Vagina (tissue), 2 donors: ENCODE measurements around the gene AHCYL2. TPM values are rescaled to one million over a fixed set of nuclear protein-coding genes. Genes with fewer than 3 reads are reported as not detected.

Source experiments
- DNase-seq, 2 donors: peaks; one replicate each; pipeline ENCODE4 v3.0.0-alpha.2; 2017; ENCODE audit errors: extremely low spot score in 2 of 2
- H3K27ac ChIP-seq: fragments of 200-600 bp; sonication (generic); one replicate; pipeline ENCODE4 v1.5.1; 2019
- H3K27me3 ChIP-seq: fragments of 200-600 bp; sonication (generic); one replicate; pipeline ENCODE4 v1.5.1; 2019
- H3K36me3 ChIP-seq, 2 donors: fragments of 200-600 bp; sonication (generic); one replicate each; pipeline ENCODE4 v1.5.1; 2017 to 2019
- H3K4me1 ChIP-seq: fragments of 200-600 bp; sonication (generic); one replicate; pipeline ENCODE4 v1.5.1; 2019
- H3K4me3 ChIP-seq, 2 donors: fragments of 200-600 bp; sonication (generic); 1 replicate in 1 of 2; 2 replicates in 1 of 2; pipeline ENCODE4 v1.5.1; 2016 to 2019
- H3K9me3 ChIP-seq: fragments of 200-600 bp; sonication (generic); one replicate; pipeline ENCODE4 v1.5.1; 2019
- CTCF ChIP-seq, 3 experiments: fragments of 450-650 bp in 2 of 3; fragments of 200-600 bp in 1 of 3; sonication (generic) in 1 of 3; IDR thresholded peaks; one replicate each; pipeline ENCODE4 v1.5.1; 2017 to 2019; ENCODE audit warnings: antibody characterized with exemption in 3 of 3, mild to moderate bottlenecking in 2 of 3, moderate library complexity in 2 of 3
- POLR2A ChIP-seq, 2 donors: fragments of 450-650 bp; IDR thresholded peaks; one replicate each; pipeline ENCODE4 v1.6.1; 2017; ENCODE audit warnings: antibody characterized with exemption in 2 of 2, mild to moderate bottlenecking in 2 of 2, moderate library complexity in 2 of 2
- POLR2AphosphoS5 ChIP-seq, 2 donors: sonication (generic); formaldehyde crosslinking; IDR thresholded peaks; one replicate each; pipeline ENCODE4 v1.9.0; 2017; ENCODE audit warnings: antibody characterized with exemption in 2 of 2, mild to moderate bottlenecking in 2 of 2, low read depth in 1 of 2; ENCODE audit not compliant: insufficient read depth in 1 of 2
- intact Hi-C: fragments of 100-400 bp; cut with DNase I; formaldehyde crosslinking; loops from one replicate; pipeline ENCODE4 v1.15.1; 2023
- total RNA-seq: library from RNA; depleted of rRNA; stranded (reverse); fragments of >200 nt; gene quantifications from one replicate; pipeline ENCODE4 v1.2.3, GENCODE V29; 2016

AHCYL2 gene
- total RNA-seq, 1 donor from 2014 or later = 19.6 TPM

GRCh38 chr7:129387537-129387936, 162.7 kb downstream of the AHCYL2 start:
- Histone ChIP-seq H3K27me3 (no peaks in the 10 kb centered on the region), H3K27ac (no peak overlapping the region), H3K36me3 (no peaks in the 10 kb centered on the region), H3K4me1 (no peaks in the 10 kb centered on the region), H3K9me3 (no peaks in the 10 kb centered on the region), H3K4me3 (no peak overlapping the region)
- no peak for DNase-seq
- no peak for TF ChIP-seq CTCF (IDR thresholded peaks at IDR 0.05)
- TF ChIP-seq POLR2A (IDR thresholded peaks at IDR 0.05) = no peak
- no peak for TF ChIP-seq POLR2AphosphoS5 (IDR thresholded peaks at IDR 0.05; ENCODE audit: insufficient read depth in 1 of 2, low read depth in 1 of 2)
- intact Hi-C loops = no loop called here

- H3K9me3 ChIP-seq = no peaks in the 10 kb centered on the region
- no peaks in the 10 kb centered on the region for H3K4me1 ChIP-seq
- DNase-seq = no peak
- no peaks in the 10 kb centered on the region for H3K36me3 ChIP-seq
- H3K4me3 ChIP-seq = no peak overlapping the region
- H3K27ac ChIP-seq = no peak overlapping the region
- TF ChIP-seq POLR2AphosphoS5 (IDR thresholded peaks at IDR 0.05; ENCODE audit: insufficient read depth in 1 of 2, low read depth in 1 of 2) = no peak
- intact Hi-C loops = no loop called here
- no peaks in the 10 kb centered on the region for H3K27me3 ChIP-seq
Measured at GRCh38 chr7:129388333-129389098, 163.7 kb downstream of the AHCYL2 start.

GRCh38 chr7:129389829-129390228, 165.0 kb downstream of the AHCYL2 start:
- Histone ChIP-seq H3K9me3 (no peaks in the 10 kb centered on the region), H3K4me3 (no peak overlapping the region), H3K4me1 (no peaks in the 10 kb centered on the region), H3K27ac (no peak overlapping the region), H3K27me3 (no peaks in the 10 kb centered on the region), H3K36me3 (no peaks in the 10 kb centered on the region)
- DNase-seq = no peak
- TF ChIP-seq POLR2AphosphoS5 (IDR thresholded peaks at IDR 0.05; ENCODE audit: insufficient read depth in 1 of 2, low read depth in 1 of 2) (no peak), CTCF (IDR thresholded peaks at IDR 0.05) (no peak), POLR2A (IDR thresholded peaks at IDR 0.05) (no peak)
- intact Hi-C loops = no loop called here

GRCh38 chr7:129390314-129390713, 165.5 kb downstream of the AHCYL2 start:
- Histone ChIP-seq H3K9me3 (no peaks in the 10 kb centered on the region), H3K4me1 (no peaks in the 10 kb centered on the region), H3K4me3 (no peak overlapping the region), H3K36me3 (no peaks in the 10 kb centered on the region), H3K27ac (no peak overlapping the region), H3K27me3 (no peaks in the 10 kb centered on the region)
- TF ChIP-seq POLR2A (IDR thresholded peaks at IDR 0.05) = no peak
- TF ChIP-seq POLR2AphosphoS5 (IDR thresholded peaks at IDR 0.05; ENCODE audit: insufficient read depth in 1 of 2, low read depth in 1 of 2) = no peak
- no peak for TF ChIP-seq CTCF (IDR thresholded peaks at IDR 0.05)
- intact Hi-C loops = no loop called here
- no peak for DNase-seq

GRCh38 chr7:129391546-129392171, 166.8 kb downstream of the AHCYL2 start:
- Histone ChIP-seq H3K4me1 (no peaks in the 10 kb centered on the region), H3K27ac (no peak overlapping the region), H3K36me3 (no peaks in the 10 kb centered on the region), H3K4me3 (no peak overlapping the region), H3K27me3 (no peaks in the 10 kb centered on the region), H3K9me3 (no peaks in the 10 kb centered on the region)
- no peak for DNase-seq
- intact Hi-C loops = no loop called here
- no peak for TF ChIP-seq POLR2AphosphoS5 (IDR thresholded peaks at IDR 0.05; ENCODE audit: insufficient read depth in 1 of 2, low read depth in 1 of 2)
- TF ChIP-seq POLR2A (IDR thresholded peaks at IDR 0.05) = no peak
- no peak for TF ChIP-seq CTCF (IDR thresholded peaks at IDR 0.05)
